Measurements from ENCODE around the gene SPIB.
"Not testable (repeated sequence)": the region's sequence is repeated elsewhere in the genome, so short reads cannot be mapped to it uniquely, and the experiment has no call there.

SPIB gene

DNA sequence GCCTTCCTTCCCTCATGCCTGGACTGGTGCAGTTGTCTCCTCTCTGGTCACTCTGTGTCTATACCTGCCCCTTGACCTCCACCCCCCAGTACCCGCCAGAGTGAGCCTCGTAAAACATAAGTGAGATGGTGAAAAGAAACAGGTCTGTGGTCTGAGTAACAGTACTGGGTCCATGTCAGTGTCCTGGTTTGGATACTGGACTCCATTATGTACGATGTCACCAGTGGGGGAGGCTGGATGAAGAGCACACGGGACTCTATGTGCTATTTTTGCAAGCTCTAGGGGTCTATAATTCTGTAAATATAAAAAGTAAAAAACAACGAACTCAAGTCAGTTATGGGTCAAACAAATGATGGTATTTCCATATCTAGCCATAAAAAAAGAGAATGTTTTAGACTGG lies 28.3 kb downstream of the SPIB start:
- DNase-seq = no peak

DNA sequence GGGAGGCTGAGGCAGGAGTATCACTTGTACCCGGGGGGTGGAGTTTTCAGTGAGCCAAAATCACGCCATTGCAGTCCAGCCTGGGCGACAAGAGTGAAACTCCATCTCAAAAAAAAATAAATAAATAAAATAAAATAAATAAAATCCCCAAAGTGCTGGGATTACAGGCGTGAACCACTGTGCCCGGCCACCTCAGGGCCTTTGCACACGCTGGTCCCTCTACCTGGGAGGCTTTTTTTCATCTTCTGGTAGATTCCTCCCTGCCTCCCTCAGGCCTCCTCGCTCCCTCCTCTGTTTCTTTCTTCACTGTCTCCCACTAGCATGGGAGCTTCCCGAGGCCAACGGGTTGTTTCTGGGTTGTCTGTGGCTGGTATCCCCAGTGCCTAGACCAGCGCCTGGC lies 29.0 kb downstream of the SPIB start:
- DNase-seq = no peak

DNA sequence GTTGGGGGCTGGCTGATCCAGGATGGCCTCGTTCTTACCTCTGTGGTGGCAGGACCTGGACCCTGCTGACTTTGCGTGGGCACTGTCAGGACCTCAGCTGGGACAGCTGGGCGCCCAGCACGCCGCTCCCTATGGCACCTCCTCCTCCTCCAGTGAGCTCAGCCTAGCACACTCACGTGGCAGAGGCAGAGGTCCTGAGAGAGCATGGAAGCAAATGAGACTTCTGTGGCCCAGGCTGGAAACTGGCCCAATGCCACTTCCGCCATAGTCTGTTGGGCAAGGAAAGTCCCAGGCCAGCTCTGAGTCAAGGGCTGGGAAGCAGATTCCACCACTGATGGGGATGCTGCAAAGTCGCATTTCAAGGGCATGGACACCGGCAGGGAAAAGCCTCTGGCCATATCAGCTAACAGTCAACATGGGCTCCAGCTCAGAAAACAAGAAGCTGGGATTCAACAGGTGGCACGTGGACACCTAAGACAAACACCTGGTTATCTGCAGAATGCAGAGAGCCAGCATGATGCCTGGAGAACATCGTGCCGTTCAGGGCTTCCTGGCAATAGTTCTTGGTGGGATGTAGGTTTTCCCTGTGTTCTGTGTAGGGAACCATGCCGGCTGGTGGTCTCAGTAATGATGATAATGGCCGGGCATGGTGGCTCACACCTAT lies 30.6 kb downstream of the SPIB start:
- DNase-seq = no peak

DNA sequence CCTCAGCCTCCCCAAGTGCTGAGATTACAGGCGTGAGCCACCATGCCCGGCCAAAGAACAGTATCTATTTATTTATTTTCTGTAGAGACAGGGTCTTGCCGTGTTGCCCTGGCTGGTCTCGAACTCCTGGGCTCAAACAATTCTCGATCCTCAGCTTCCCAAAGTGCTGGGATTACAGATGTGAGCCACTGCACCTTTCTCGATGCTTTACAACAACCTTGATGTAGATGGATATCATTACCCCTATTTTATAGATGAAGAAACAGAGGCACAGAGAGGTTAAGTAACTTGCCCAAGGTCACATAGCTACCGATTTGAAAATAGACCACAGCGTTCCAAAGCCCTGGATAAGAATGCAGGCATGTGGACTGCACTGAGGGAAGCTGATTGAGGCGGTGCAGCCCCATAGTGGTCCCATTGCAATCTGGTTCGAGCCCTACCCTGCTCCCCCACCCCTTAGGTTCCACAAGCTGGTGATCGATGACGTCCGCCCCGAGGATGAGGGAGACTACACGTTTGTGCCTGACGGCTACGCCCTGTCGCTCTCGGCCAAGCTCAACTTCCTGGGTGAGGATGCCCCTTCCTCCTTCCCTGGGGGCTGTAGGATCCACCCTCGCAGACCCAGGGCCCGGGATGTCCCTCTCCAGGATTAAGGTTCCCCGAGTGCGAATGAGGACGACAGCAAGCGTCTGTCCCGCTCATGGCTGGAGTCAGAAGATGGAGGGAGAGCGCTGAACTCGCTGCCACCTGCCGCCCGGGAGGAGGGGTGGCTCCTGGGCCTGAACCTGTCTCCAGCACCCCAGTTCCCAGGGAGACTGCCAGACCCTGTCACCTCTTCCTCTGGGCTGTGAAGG lies 31.9 kb downstream of the SPIB start:
- no peak for DNase-seq

DNA sequence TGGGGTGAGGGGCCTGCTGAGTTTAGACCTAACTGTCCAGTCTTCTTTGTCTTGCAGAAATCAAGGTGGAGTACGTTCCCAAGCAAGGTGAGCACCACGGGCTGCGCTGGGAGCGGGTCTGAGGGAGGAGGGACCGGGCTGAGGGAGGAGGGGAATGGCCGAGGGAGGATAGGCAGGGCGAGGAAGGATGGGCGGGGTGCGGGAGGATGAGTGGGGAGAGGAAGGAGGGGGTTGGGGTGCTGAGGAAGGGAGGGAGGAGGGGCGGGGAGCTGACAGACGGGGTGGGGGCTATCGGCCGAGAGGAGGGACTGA lies 32.4 kb downstream of the SPIB start:
- DNase-seq = no peak

DNA sequence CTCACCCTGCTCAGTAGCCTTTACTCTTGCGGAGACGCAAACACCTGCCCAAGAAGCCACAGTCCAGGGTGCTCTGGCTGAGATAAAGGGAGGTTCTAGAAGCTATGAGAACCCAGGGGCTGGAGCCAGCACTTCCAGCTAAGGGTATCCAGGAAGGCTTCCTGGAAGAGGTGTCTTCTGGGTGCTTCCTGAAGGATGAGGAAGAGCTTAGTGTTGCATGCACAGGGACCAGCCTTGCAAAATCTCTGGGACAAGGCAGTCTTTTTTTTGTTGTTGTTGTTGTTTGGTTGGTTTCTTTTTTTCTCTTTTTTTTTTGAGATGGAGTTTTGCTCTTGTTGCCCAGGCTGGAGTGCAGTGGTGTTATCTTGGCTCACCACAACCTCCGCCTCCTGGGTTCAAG lies 34.5 kb downstream of the SPIB start:
- DNase-seq = no peak

GRCh38 chr19:50455992-50456391 lies 37.3 kb downstream of the SPIB start:
- DNase-seq = no peak

DNA sequence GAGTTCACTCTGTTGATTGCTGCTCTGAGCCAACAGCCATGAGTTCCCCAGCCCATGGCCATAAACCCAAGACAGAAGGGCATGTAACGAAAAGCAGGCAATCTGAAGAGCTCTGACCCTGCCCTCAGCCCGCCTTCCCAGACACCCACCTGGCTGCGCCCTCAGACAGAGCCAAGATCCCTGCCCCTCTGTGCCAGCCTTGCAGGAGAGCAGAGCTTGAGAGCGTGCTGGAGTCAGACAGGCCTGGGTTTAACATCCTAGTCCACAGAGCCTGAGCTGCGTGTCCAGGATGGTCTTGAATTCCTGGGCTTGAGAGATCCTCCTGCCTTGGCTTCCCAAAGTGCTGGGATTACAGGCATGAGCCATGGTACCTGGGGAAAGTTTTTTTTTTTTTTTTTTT lies 38.6 kb downstream of the SPIB start:
- DNase-seq = no peak

DNA sequence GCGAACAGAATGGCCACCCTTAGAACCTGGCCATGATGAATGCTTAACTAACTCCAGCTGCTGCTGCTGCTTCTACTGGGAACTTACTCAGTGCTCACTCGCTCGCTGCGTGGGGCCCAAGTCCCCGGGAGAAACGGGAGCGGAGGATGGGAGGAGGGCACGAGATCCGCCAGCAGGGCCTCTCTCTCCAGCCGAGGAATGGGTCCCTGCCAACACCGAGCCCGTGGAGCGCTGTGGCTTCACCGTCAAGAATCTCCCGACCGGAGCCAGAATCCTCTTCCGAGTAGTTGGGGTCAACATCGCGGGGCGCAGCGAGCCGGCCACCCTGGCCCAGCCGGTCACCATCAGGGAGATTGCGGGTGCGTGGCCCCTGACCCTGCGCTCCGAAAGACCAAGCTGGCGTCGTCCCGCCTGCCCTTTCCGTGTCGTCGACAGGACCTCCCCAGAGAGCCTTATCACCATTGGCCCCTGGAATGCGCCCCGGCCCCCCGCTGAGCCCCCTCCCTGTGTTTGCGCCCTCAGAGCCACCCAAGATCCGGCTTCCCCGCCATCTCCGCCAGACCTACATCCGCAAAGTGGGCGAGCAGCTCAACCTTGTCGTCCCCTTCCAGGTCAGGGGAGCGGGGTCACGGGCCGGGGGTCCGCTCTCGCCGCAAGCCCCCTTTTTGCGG lies 39.8 kb downstream of the SPIB start:
- no peak for DNase-seq

- no peak for DNase-seq
Observed at GRCh38 chr19:50459067-50459456, 40.3 kb downstream of the SPIB start.

DNA sequence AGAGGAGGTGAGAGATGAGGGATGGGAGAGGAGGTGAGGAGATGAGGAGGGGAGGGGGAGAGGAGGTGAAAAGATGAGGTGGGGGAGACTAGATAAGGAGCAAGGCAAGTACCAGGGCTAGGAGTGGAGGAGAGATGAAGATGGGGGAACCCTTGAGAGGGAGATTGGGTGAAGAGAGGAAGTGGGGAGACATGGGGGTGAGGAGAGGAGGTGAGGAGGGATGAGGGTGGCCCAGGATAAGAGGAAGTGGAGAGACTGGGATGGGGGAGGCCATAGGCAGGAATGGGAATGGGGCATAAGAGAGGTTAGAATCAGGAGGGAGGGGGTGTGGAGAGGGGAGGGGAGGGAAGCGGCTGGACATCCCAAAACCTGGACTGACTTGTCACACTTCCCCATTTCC lies 40.9 kb downstream of the SPIB start:
- no peak for DNase-seq

DNA sequence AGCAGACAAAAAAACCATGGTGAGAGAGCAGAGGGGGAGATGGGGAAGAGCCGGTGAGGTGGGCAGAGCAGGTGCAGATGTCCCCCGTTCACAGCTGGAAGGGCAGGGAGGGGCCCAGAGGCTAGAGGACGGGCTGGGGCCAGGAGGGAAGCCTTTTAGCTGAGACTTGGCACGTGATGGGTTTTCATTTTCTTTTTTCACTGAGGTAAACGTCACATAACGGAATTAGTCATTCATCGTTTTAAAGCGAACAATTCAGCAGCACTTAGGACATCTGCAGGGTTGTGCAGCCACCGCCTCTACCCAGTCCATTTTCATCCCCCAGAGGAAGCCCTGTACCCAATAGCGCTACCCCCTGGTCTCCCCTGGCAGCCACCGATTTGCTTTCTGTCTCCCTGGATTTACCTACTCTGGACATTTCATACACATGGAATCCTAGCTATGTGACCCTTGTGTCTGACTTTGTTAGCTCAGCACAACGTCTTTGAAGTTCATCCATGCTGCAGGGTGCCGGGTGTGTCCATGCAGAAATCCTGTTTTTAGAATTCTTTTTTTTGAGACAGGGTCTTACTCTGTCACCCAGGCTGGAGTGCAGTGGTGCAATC lies 41.5 kb downstream of the SPIB start:
- no peak for DNase-seq

DNA sequence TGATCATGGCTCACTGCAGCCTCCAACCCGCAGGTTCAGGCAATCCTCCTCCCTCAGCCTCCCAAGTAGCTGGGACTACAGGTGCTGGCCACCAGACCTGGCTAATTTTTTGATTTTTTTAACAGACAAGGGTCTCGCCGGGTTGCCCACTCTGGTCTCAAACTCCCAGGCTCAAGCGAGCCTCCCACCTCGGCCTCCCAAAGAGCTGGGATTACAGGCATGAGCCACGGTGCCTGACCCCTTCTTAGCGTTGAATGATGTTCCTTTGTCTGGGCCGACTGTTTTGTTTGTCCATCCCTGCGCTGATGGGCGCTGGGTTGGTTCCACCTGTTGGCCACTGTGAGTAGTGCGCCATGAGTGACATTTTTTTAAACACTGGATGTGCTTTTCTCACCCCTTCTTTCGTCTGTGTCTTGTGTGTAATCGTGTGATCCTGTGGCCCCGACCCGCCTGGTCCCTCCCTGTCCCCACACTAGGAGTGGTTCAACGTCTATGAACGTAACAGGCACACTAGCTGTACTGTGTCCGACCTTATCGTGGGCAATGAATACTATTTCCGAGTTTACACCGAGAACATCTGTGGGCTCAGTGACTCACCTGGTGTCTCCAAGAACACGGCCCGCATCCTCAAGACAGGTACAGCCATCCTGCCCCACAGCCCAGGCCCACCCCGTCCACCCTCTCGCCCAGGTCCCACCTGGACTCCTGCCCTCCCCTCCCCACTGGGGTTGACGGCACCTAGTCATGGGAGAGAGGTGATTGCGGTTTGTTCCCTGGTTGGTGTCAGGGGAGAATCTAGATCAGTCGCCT lies 42.5 kb downstream of the SPIB start:
- peak; percentile 64 for DNase-seq

DNA sequence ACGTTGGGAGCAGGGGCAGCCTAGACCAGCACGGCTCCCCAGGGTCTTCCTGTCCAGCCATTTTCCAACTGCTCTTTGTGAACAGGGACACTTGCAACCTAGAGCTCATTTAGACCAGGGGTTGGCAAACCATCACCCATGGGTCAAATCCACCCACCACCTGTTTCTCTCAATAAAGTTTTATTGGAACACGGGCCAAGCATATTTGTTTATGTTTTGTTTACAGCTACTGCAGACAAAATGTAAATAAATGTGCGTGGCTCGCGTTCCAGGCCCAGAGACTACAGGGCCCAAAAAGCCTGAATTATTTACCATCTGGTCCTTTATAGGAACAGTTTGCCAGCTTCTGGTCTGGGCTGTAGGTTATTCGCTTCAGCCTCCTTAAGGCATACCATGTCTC lies 44.2 kb downstream of the SPIB start:
- no peak for DNase-seq

DNA sequence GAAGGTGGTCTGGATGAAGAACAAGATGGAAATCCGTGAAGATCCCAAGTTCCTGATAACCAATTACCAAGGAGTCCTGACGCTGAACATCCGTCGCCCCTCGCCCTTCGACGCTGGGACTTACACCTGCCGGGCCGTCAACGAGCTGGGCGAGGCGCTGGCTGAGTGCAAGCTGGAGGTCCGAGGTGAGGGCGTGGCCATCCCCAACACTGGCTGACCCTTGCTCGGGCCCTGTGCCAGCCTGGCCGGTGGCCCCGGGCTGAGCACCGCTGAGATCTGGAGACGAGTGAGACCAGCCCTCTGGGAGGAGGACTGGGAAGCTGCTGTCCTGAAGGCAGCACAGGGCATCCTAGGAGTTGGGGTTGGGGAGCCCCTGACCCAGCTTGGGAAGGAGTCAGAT lies 45.6 kb downstream of the SPIB start:
- DNase-seq = no peak

GRCh38 chr19:50465000-50465399 lies 46.3 kb downstream of the SPIB start:
- no peak for DNase-seq

GRCh38 chr19:50465986-50466705 lies 47.4 kb downstream of the SPIB start:
- DNase-seq = no peak

DNA sequence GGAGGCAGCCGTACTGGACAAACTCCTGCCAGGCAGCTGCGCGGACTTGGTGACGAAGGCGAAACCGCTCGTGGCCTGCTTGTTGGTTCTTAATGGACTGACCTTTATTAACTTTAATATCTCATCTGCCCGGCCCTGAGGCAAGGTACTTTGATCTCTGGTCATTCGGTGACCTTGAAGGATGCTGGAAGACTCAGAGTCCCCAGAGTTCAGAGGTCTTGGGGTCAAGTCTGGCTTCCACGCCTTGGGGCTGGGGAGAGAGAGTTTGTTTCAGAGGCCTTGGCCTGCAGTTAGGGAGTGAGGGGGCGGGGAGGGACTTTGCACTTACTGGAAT lies 47.9 kb downstream of the SPIB start:
- no peak for DNase-seq

DNA sequence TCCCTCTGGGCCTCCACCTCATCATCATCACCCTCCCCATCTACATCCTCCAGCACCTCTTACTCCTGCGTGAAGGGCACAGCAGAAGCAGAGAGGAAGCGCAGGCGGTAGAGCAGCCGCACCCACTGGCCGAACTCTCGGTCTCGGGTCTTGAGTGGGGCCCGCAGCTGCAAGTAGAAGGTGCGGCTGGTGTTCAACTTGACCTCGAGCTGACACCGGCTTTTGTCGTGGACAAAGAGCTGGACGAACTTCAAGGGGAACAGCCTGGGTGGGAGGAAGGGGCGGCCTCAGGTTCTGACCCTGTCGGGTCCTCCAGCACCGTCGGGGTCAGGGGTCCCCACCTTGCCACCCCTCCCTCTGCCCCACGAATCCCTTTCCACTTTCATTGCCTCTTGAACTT lies 48.8 kb downstream of the SPIB start:
- no peak for DNase-seq

- no peak for DNase-seq
Observed at GRCh38 chr19:50468818-50469217, 50.1 kb downstream of the SPIB start.

GRCh38 chr19:50473336-50473735 lies 54.6 kb downstream of the SPIB start:
- not testable (repeated sequence) for DNase-seq

DNA sequence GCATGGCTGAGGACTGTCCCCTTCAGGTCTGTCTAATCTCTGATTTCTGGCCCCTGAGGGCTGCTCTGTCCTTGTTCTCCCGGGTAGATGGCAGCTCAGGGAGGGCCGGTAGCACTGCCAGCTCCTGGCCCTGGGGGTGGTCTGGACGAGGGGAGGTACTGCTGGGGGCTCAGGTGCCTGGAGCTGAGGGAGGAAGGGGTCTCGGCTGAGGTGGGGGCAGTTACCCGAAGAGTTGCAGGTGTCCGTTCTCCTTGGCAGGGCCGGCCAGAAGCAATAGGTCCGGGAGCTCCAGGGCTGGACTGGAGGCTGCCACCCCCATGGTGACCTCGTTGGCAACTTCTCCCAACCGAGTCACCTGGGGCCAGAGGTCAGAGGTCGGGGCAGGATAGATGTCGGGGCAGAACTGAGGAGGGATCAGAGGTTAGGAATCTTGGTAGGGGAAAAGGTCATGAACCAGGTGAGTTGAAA lies 56.4 kb downstream of the SPIB start:
- DNase-seq = no peak
